H1 (cell line): ENCODE data around the gene CTXN3. TPM values are rescaled to one million over a fixed set of nuclear protein-coding genes. Genes with fewer than 3 reads are reported as not detected.

Experiments used
- GTF2F1 ChIP-seq: IDR thresholded peaks from 2 replicates; pipeline ENCODE4 v1.6.1; 2012; ENCODE audit warnings: low read depth, low read length, improper control_type of control experiment, borderline replicate concordance
- KDM1A ChIP-seq: fragments of 200-600, 300-600 bp; sonication (generic); IDR thresholded peaks from 2 replicates; pipeline ENCODE4 v1.7.1; 2016; ENCODE audit warnings: mild to moderate bottlenecking, low read length, borderline replicate concordance
- KDM4A ChIP-seq: IDR thresholded peaks from one replicate; pipeline ENCODE4 v1.7.1; 2012; ENCODE audit warnings: low read depth, mild to moderate bottlenecking, moderate library complexity, low read length, inconsistent platforms; ENCODE audit not compliant: severe bottlenecking
- RFX5 ChIP-seq: IDR thresholded peaks from 2 replicates; pipeline ENCODE4 v1.6.1; 2011; ENCODE audit warnings: low read depth, low read length, improper control_type of control experiment, borderline replicate concordance
- RXRA ChIP-seq: IDR thresholded peaks from 2 replicates; pipeline ENCODE4 v1.6.1; 2011; ENCODE audit warnings: low read depth, mild to moderate bottlenecking, low read length, moderate library complexity; ENCODE audit not compliant: insufficient read depth
- TAF1 ChIP-seq: IDR thresholded peaks from 2 replicates; pipeline ENCODE4 v1.6.1; 2011; ENCODE audit warnings: mild to moderate bottlenecking, low read depth, low read length
- TEAD4 ChIP-seq: IDR thresholded peaks from 2 replicates; pipeline ENCODE4 v1.6.1; 2012; ENCODE audit warnings: low read depth, low read length, inconsistent platforms, mixed read lengths
- polyA plus RNA-seq, 7 experiments: library from polyadenylated mRNA; depleted of rRNA in 3 of 7; stranded (reverse) in 5 of 7; unstranded in 2 of 7; fragments of >200 nt in 5 of 7; fragments of 200-250 nt in 2 of 7; gene quantifications; 1 replicate in 5 of 7; 2 replicates in 1 of 7; 4 replicates in 1 of 7; pipeline versions ENCODE4 v1.2.1 to v1.2.3, GENCODE V29; 2011 to 2013; ENCODE audit warnings: missing spikeins in 2 of 7, mixed read lengths in 2 of 7
- total RNA-seq: library from RNA; stranded (reverse); fragmentation: NEBNext Ultra II Directional; extraction: Animal tissue kit (Norgen Biotek cat#: 25700); gene quantifications from 2 replicates; pipeline ENCODE4 v1.2.1, GENCODE V29; 2021

The CTXN3 gene
- total and polyA plus RNA-seq, 2 of the 8 experiments (the other 6 are each of a cell fraction or from before 2014, with no cell fraction given) = 0.05 TPM; not detected in 1

DNA sequence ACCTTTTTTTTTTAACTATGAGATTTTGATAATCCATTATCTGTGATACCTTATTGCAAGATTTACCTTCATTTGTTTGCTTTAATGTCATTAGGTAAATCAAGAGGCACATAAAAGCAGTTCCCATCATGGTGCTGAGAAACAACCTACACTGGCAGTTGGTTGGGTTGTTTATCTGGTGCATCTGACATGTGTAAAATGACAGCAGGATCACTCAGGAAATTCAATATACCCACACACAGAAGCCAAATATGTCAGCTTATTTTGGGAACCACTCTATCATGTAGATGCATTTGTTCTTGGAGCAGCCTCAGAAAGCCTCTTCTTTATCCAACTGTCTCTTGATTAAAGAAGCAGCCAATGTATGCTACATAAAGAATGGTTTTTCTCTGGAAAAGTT lies 46.5 kb downstream of the CTXN3 start (continued):
- no peak for TF ChIP-seq GTF2F1
- TF ChIP-seq KDM4A = no peak
- TF ChIP-seq RFX5 = no peak
- TF ChIP-seq TAF1 = no peak
- TF ChIP-seq RXRA = no peak
- no peak for TF ChIP-seq TEAD4
- TF ChIP-seq KDM1A = no peak
